22Rv1 (cell line): ENCODE data around the gene OR6J1.

ENCODE experiments used
- H3K27ac ChIP-seq: fragments of 450-650 bp; 2 replicates; pipeline ENCODE4 v1.5.1; 2017
- ZFX ChIP-seq: fragments of 450-650 bp; IDR thresholded peaks from 2 replicates; pipeline ENCODE4 v1.6.1; 2017; ENCODE audit warnings: antibody characterized with exemption, borderline replicate concordance
- TF ChIP-seq, protein P1 (sequence below): fragments of 450-650 bp; IDR thresholded peaks from 2 replicates; pipeline ENCODE4 v1.5.1; 2017; ENCODE audit warnings: mild to moderate bottlenecking

The OR6J1 gene

DNA sequence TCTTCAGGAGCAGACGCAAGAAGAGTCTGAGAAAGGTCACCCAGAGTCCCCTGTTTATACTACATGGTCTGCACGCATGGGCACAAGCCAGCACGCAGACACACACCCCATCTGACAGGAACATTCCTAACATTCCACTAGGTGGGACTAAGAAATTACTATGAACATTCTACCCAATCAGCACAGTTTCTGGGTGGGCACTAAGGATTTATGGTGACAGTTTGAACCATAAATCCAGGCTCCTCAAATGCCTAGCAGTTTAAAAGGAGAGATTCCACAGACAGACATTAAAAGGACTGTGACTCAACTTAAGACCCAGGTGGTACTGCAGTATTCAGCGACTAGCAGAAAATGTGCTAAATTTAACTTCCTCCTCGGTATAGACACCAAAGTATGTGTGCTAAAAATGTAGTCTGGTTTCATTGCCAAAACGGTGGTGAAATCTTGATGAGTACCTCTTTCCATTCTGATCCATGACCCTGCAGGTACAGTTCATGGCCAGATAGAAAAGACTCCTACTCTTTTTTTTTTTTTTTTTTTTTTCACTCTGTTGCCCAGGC is 29.8 kb downstream of the OR6J1 start:
- TF ChIP-seq, protein P1, sequence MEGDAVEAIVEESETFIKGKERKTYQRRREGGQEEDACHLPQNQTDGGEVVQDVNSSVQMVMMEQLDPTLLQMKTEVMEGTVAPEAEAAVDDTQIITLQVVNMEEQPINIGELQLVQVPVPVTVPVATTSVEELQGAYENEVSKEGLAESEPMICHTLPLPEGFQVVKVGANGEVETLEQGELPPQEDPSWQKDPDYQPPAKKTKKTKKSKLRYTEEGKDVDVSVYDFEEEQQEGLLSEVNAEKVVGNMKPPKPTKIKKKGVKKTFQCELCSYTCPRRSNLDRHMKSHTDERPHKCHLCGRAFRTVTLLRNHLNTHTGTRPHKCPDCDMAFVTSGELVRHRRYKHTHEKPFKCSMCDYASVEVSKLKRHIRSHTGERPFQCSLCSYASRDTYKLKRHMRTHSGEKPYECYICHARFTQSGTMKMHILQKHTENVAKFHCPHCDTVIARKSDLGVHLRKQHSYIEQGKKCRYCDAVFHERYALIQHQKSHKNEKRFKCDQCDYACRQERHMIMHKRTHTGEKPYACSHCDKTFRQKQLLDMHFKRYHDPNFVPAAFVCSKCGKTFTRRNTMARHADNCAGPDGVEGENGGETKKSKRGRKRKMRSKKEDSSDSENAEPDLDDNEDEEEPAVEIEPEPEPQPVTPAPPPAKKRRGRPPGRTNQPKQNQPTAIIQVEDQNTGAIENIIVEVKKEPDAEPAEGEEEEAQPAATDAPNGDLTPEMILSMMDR = no peak
- no peak for TF ChIP-seq ZFX
- no peak overlapping the region for H3K27ac ChIP-seq

- TF ChIP-seq ZFX = no peak
- TF ChIP-seq, protein P1 = no peak
- no peak overlapping the region for H3K27ac ChIP-seq
Observed at GRCh38 chr14:22613736-22614239, 30.4 kb downstream of the OR6J1 start.

DNA sequence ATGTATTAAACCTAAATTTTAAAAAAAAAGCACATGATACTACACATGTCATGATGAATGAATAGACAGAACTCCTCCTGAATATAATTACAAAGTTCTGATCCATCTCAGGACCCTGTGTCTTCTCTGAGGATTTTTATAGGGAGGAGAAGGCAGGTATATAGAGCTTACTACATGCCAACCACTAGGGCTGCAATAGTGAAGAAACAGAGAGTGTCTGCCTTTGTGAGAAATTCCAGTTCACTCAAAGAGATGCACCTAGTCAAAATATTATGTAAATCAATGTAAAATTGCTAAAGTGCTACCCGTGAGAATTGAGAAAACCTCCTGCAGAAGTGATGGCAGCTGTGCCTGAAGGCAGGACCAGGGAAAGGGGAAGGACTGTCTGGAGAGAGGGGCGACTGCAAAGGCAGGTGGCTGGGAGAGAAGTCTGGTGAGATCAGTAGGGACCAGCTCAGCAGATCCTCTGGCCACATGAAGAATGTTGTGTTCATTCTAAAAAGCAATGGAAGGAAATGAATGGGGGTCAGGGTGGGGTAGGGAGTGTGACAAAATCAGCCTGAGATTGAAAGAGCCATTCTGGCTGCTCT is 31.0 kb downstream of the OR6J1 start:
- TF ChIP-seq, protein P1 = no peak
- no peak for TF ChIP-seq ZFX
- H3K27ac ChIP-seq = no peak overlapping the region

DNA sequence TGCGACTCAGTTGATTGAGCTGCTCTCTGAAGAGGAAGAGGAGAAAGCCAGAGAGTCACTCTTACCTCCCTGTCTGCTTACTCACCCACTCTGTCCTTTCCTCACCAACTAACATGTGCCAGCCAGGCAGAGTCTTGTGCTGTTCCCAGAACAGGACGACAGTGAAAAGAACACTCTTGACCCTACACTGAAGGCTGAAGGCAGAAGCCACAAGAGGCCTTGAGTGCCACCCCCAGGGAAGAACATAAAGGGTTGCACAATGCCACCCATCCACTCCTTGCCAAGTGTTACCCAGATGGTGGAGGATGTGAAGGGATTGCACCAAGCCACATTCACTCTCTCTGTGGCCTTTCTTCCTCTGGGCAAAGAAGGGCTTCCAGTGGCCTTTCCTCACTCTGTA is 33.2 kb downstream of the OR6J1 start:
- TF ChIP-seq ZFX = no peak
- TF ChIP-seq, protein P1 = no peak

GRCh38 chr14:22607291-22607690 is 36.9 kb downstream of the OR6J1 start:
- no peak for TF ChIP-seq ZFX
- TF ChIP-seq, protein P1 = no peak

More for the DNA sequence above, 33.2 kb downstream of the OR6J1 start:
- no peak overlapping the region for H3K27ac ChIP-seq

DNA sequence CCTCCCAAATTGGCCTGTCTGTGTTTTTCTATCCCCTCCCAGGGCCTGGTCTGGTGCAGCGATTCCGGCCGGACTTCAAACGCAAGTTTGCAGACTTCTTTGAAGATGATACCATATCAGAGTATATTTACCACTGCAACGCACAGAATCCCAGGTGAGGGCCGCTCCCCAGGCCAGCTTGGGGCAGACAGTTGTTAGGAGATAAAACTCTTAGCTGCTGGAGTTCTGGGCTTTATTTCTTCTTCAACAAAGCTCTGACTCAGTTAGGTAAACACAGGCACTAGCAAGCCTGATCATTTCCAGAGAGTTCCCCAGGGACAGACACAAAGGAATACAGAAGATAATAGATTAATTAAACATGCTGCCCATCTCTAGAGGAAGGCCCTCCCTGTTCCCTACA is 37.8 kb downstream of the OR6J1 start:
- no peak for TF ChIP-seq ZFX
- no peak overlapping the region for H3K27ac ChIP-seq

More at GRCh38 chr14:22607291-22607690, 36.9 kb downstream of the OR6J1 start:
- H3K27ac ChIP-seq = no peak overlapping the region

GRCh38 chr14:22602862-22603261 is 41.3 kb downstream of the OR6J1 start:
- no peak for TF ChIP-seq ZFX
- TF ChIP-seq, protein P1 = no peak
- H3K27ac ChIP-seq = no peak overlapping the region
